ENCODE measurements around the gene CLSTN2.

Gene CLSTN2

DNA sequence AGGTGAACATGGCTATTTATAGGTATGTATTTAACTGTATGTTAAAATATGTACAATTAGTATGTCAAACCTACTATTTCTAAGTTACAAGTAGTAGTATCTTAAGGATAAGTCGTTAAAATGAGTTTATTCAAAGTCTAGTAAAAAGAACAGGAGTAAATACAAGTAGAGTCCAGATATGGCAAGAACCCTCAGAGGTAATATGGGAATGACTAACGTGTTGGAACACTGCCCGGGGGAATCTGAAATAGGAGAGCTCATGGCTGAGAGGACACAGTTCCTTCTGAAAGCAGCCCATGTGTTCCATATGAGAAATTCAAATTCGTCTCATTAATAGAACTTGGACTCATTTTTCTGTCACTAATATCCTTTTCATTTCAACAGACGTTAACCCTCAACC is 158.8 kb downstream of the CLSTN2 start:
- no peak for DNase-seq (ENCODE audit: low read depth in 3 of 3)

GRCh38 chr3:140094487-140094886 is 159.5 kb downstream of the CLSTN2 start:
- DNase-seq (ENCODE audit: low read depth in 3 of 3) = no peak

- DNase-seq (ENCODE audit: low read depth in 3 of 3) = no peak
Measured at GRCh38 chr3:140096037-140096436, 161.1 kb downstream of the CLSTN2 start.

GRCh38 chr3:140097874-140098635 is 163.1 kb downstream of the CLSTN2 start:
- DNase-seq (ENCODE audit: low read depth in 3 of 3) = no peak

GRCh38 chr3:140100479-140100878 is 165.5 kb downstream of the CLSTN2 start:
- no peak for DNase-seq (ENCODE audit: low read depth in 3 of 3)

GRCh38 chr3:140103166-140103565 is 168.2 kb downstream of the CLSTN2 start:
- DNase-seq (ENCODE audit: low read depth in 3 of 3) = no peak

DNA sequence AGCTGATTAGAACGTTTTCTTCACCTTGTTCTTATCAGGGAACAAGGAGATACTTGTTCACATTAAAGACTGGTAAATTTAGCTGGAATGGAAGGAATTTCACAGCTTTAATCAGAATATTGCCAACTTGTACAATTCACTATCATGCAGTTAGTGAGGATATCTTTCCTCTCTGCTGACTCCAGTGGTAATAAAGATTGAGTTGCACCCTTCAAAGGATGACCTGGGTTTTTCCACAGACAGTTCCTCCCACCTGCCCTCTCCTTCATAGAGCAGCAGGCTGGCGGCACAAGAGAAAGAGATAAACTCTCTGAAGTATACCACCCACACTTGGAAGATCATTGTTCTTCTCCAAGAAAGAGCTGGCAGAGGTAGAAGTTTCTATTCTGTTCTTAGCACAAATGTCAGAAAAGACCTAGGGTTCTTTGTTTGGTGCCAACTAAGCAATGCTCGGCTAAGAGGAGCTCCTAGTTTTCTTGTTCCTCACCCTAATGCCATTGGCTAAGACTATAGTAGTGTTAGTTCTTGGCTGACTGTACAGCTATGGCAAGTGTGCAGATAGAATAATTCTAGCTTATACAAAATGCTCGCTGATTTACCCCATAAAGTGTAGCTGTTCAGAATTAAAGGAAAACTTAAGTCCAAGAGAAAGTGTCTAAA is 169.1 kb downstream of the CLSTN2 start:
- no peak for DNase-seq (ENCODE audit: low read depth in 3 of 3)

GRCh38 chr3:140113996-140114788 is 179.2 kb downstream of the CLSTN2 start:
- DNase-seq (ENCODE audit: low read depth in 3 of 3) = no peak

DNA sequence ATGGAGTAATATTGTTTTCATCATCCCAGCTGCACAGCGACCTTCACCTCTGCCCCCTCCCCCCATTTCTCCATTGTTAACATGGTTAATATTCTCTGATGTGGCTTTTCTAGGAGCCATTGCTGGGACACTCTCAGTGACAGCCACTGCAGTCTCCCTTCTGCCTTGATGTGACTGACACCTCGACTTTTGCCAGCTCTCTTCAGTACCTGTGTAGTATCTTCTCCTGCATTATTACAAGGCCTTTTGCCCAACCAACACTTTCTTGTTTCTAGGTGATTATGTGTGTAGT is 179.8 kb downstream of the CLSTN2 start:
- DNase-seq (ENCODE audit: low read depth in 3 of 3) = no peak

- DNase-seq (ENCODE audit: low read depth in 3 of 3) = no peak
Measured at GRCh38 chr3:140117096-140117526, 182.1 kb downstream of the CLSTN2 start.

- DNase-seq (ENCODE audit: low read depth in 3 of 3) = no peak
Measured at GRCh38 chr3:140122183-140122582, 187.2 kb downstream of the CLSTN2 start.

GRCh38 chr3:140128217-140128616 is 193.2 kb downstream of the CLSTN2 start:
- no peak for DNase-seq (ENCODE audit: low read depth in 3 of 3)

GRCh38 chr3:140128631-140129030 is 193.6 kb downstream of the CLSTN2 start:
- DNase-seq (ENCODE audit: low read depth in 3 of 3) = no peak

- no peak for DNase-seq (ENCODE audit: low read depth in 3 of 3)
Measured at GRCh38 chr3:140129768-140130284, 194.8 kb downstream of the CLSTN2 start.

DNA sequence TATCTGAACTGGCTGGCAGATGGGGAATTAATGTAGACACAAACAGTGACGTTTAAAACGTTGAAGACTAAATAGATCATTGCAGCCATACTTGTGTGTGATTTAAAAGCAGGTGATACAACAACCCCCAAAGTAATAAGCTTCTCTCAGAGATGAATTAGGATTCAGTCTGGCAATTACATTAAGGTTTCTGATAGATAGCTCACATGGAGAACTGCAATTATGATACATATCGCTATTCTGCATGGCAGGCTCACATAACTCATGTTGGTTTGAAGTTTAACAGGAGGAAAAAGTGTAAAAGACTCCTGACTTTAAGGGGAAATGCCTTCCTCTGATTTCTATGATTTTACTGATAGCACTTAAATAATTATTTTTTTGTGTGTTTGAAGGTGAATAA is 196.9 kb downstream of the CLSTN2 start:
- no peak for DNase-seq (ENCODE audit: low read depth in 3 of 3)

- no peak for DNase-seq (ENCODE audit: low read depth in 3 of 3)
Measured at GRCh38 chr3:140134231-140134965, 199.4 kb downstream of the CLSTN2 start.

DNA sequence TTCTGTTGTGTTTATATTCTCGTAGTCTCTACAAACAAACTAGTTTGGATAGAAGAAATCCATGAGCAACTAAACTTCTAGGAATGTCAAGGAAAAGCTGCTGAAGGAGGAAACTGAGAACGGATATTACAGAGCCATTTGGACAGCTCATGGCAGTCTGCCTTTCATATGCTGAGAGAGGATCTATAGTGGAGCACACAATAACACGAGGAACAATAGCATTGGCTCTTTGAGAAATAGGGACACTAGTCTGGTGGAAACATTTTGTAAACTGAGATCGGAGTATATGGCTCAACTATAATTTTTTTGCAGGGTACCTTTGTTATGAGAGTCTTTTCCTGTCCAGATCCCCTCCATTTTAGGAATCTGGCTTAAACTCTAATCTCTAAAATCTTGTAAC is 200.5 kb downstream of the CLSTN2 start:
- no peak for DNase-seq (ENCODE audit: low read depth in 3 of 3)

DNA sequence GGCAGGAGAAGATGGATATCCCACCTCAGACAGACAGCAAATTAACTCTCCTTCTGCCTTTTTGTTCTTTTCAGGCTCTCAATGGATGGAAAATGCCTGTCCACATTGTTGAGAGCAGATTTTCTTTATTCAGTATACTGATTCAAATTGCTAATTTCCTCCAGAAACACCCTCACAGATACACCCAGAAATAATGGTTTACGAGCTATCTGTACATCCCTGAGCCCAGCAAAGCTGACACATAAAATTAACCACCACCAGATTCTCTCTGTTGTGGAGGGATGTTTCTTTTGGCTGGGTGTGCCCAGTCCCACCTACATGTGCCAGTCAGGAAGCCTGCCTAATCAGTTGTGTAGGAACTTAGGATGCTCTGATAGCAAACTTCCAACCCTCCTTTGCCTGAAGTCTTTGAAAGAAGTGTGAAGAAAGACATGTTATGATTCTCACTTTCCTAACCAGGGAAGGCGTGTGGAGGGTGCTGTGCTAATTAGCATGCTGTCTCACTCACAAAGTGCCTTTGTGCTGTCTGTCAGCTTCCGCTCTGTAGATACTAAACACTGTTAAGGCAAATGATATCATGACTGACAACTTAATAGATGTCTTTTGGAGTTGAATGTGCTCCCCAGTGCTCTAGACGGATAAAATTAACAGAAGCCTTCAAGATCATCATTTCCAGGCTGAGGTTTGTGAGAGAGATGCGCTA is 208.5 kb downstream of the CLSTN2 start:
- DNase-seq (ENCODE audit: low read depth in 3 of 3) = no peak

GRCh38 chr3:140145528-140145927 is 210.5 kb downstream of the CLSTN2 start:
- no peak for DNase-seq (ENCODE audit: low read depth in 3 of 3)

DNA sequence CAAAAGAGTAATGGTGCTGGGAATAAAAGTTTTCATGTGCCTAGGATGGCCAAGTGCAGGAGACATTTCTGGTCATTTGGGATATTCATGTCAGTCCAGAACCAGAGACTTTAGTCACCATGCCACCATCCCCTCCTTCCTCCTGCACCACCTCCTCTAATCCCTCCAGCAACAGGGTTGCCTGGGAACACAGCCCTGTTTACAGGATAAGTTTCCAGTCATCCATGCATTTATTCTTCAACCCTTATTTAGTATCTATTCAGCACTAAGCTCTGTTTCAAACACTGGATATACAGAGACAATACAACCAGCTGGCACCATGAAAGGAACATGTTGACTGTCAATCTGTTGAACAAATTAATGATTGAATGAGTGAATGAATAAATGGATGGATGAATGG is 211.7 kb downstream of the CLSTN2 start:
- DNase-seq (ENCODE audit: low read depth in 3 of 3) = no peak

GRCh38 chr3:140147965-140148490 is 213.0 kb downstream of the CLSTN2 start:
- DNase-seq (ENCODE audit: low read depth in 3 of 3) = no peak

Measured in stimulated activated CD4-positive, alpha-beta T cell treated with anti-CD3 and anti-CD28 coated beads, TNF-alpha, amount 100 ng/mL, for 48 hours (primary cell).